Suprapubic skin (tissue), 4 donors: ENCODE data around the gene EML4. TPM values are rescaled to one million over a fixed set of nuclear protein-coding genes. Genes with fewer than 3 reads are reported as not detected.

Experiments
- DNase-seq, 2 donors: peaks; one replicate each; pipeline ENCODE4 v3.0.0-alpha.2; 2019; ENCODE audit warnings: low spot score in 2 of 2
- H3K27ac ChIP-seq: fragments of 200-600 bp; sonication (generic); one replicate; pipeline ENCODE4 v1.5.1; 2019
- H3K27me3 ChIP-seq: fragments of 200-600 bp; sonication (generic); one replicate; pipeline ENCODE4 v1.5.1; 2019
- H3K36me3 ChIP-seq: fragments of 200-600 bp; sonication (generic); one replicate; pipeline ENCODE4 v1.5.1; 2019
- H3K4me1 ChIP-seq: fragments of 200-600 bp; sonication (generic); one replicate; pipeline ENCODE4 v1.5.1; 2019
- H3K4me3 ChIP-seq: fragments of 200-600 bp; sonication (generic); one replicate; pipeline ENCODE4 v1.5.1; 2019; ENCODE audit warnings: mild to moderate bottlenecking
- H3K9me3 ChIP-seq: fragments of 200-600 bp; sonication (generic); one replicate; pipeline ENCODE4 v1.5.1; 2019
- CTCF ChIP-seq, 2 donors: fragments of 200-600 bp in 1 of 2; fragments of 450-650 bp in 1 of 2; sonication (generic) in 1 of 2; IDR thresholded peaks; one replicate each; pipeline ENCODE4 v1.5.1; 2016 to 2019; ENCODE audit warnings: antibody characterized with exemption in 2 of 2, mild to moderate bottlenecking in 1 of 2, moderate library complexity in 1 of 2
- EP300 ChIP-seq: sonication (generic); formaldehyde crosslinking; IDR thresholded peaks from one replicate; pipeline ENCODE4 v1.6.1; 2017; ENCODE audit warnings: antibody characterized with exemption
- POLR2A ChIP-seq, 2 donors: fragments of 450-650 bp; IDR thresholded peaks; one replicate each; pipeline ENCODE4 v1.6.1; 2017; ENCODE audit warnings: antibody characterized with exemption in 2 of 2, mild to moderate bottlenecking in 2 of 2, moderate library complexity in 2 of 2
- POLR2AphosphoS5 ChIP-seq, 3 donors: sonication (generic); formaldehyde crosslinking; IDR thresholded peaks; one replicate each; pipeline ENCODE4 v1.6.1; 2017; ENCODE audit warnings: antibody characterized with exemption in 3 of 3
- WGBS: methylation state at CpG from one replicate; pipeline ENCODE4 v1.1.5; 2018; 5-methylcytosine and 5-hydroxymethylcytosine counted together
- total RNA-seq, 4 donors: library from RNA; depleted of rRNA; stranded (reverse); fragments of >200 nt; gene quantifications; one replicate each; pipeline ENCODE4 v1.1.0, GENCODE V29; 2016

Gene EML4
- total RNA-seq, 4 donors from 2014 or later: 38.9 to 67.1 (median 43.3) TPM

GRCh38 chr2:42223067-42223854, 54.1 kb downstream of the EML4 start:
- Histone ChIP-seq H3K4me3 (no peak overlapping the region), H3K9me3 (no peaks in the 10 kb centered on the region), H3K4me1 (peaks cover 17% of the 10 kb centered on the region), H3K36me3 (no peaks in the 10 kb centered on the region), H3K27ac (no peak overlapping the region), H3K27me3 (no peaks in the 10 kb centered on the region)
- 71% methylated on average over 4 of the region's 4 CpGs for WGBS
- no peak for DNase-seq
- TF ChIP-seq POLR2A (IDR thresholded peaks at IDR 0.05) (no peak), EP300 (no peak), POLR2AphosphoS5 (IDR thresholded peaks at IDR 0.05) (no peak), CTCF (IDR thresholded peaks at IDR 0.05) (no peak)

DNA sequence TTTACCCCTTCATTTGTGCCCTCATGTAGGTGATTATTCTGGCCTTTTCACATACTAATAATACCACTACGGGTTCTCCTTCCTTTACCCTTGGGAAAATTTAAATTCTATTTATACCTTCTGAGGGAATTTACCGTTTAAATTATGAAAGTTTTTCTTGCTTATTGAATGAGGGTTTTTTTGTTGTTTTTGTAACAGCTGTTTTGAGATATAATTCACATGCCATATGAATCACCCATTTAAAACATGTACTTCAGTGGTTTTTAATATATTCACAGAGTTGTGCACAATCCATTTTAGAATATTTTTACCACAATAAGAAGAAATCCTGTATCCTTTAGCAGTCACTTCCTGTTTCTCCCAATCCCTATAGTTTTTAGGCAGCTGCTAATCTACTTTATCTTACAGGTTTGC, 54.7 kb downstream of the EML4 start:
- H3K9me3 ChIP-seq: no peaks in the 10 kb centered on the region
- H3K4me1 ChIP-seq: peaks cover 17% of the 10 kb centered on the region
- WGBS: 17% methylated on average over 2 of the region's 2 CpGs
- TF ChIP-seq EP300 (no peak), POLR2A (IDR thresholded peaks at IDR 0.05) (no peak), POLR2AphosphoS5 (IDR thresholded peaks at IDR 0.05) (no peak), CTCF (IDR thresholded peaks at IDR 0.05) (no peak)
- H3K27ac ChIP-seq: no peak overlapping the region
- no peak for DNase-seq
- H3K27me3 ChIP-seq: no peaks in the 10 kb centered on the region
- no peak overlapping the region for H3K4me3 ChIP-seq
- H3K36me3 ChIP-seq: no peaks in the 10 kb centered on the region

- 77% methylated on average over 4 of the region's 4 CpGs for WGBS
- no peaks in the 10 kb centered on the region for H3K9me3 ChIP-seq
These were observed 55.4 kb downstream of the EML4 start for GRCh38 chr2:42224422-42225067.

DNA sequence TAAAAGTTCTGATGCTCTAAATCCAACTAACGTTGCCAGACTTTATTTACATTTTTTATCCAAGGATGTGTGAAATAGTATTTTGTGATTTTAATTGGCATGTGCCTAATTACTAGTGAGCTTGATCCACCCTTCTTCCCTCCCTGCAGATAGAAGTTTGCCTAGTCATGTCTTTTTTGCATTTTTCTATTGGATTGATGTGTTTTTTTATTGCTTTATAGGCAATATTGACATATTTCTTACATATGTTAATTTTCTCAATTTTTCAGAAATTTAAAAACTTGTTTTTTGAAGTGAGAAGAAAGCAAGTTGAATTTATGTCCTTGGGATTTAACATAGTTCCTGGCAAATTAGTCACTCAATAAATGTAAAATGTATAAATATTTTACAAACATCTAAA, 56.4 kb downstream of the EML4 start:
- H3K9me3 ChIP-seq: no peaks in the 10 kb centered on the region
- peaks cover 17% of the 10 kb centered on the region for H3K4me1 ChIP-seq
- H3K27ac ChIP-seq: no peak overlapping the region
- no peak for DNase-seq
- H3K36me3 ChIP-seq: no peaks in the 10 kb centered on the region
- H3K4me3 ChIP-seq: no peak overlapping the region
- WGBS: 79% methylated on average over 1 of the region's 1 CpG
- no peaks in the 10 kb centered on the region for H3K27me3 ChIP-seq
- TF ChIP-seq POLR2AphosphoS5 (IDR thresholded peaks at IDR 0.05): no peak
- no peak for TF ChIP-seq EP300
- TF ChIP-seq POLR2A (IDR thresholded peaks at IDR 0.05): no peak
- no peak for TF ChIP-seq CTCF (IDR thresholded peaks at IDR 0.05)

More at GRCh38 chr2:42224422-42225067, 55.4 kb downstream of the EML4 start:
- DNase-seq: no peak
- Histone ChIP-seq H3K4me1 (peaks cover 17% of the 10 kb centered on the region), H3K36me3 (no peaks in the 10 kb centered on the region), H3K27ac (no peak overlapping the region), H3K27me3 (no peaks in the 10 kb centered on the region), H3K4me3 (no peak overlapping the region)
- no peak for TF ChIP-seq CTCF (IDR thresholded peaks at IDR 0.05)
- TF ChIP-seq EP300: no peak
- TF ChIP-seq POLR2A (IDR thresholded peaks at IDR 0.05): no peak
- no peak for TF ChIP-seq POLR2AphosphoS5 (IDR thresholded peaks at IDR 0.05)

DNA sequence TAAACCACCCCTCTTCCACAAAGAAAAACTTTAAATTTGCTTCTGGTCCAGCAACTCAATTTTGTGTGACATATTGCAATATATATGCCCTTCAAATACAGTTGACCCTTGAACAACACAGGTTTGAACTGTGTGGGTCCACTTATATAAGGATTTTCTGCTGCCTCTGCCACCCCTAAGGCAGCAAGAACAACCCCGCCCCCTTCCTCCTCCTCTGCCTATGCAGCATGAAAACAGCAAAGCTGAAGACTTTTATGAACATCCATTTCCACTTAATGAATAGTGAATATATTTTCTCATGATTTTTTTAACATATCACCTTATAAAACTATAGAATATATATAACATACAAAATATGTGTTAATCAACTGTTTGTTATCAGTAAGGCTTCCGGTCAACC, 58.3 kb downstream of the EML4 start:
- H3K4me3 ChIP-seq: no peak overlapping the region
- no peak overlapping the region for H3K27ac ChIP-seq
- no peak for DNase-seq
- 94% methylated on average over 2 of the region's 2 CpGs for WGBS
- no peaks in the 10 kb centered on the region for H3K36me3 ChIP-seq
- peaks cover 17% of the 10 kb centered on the region for H3K4me1 ChIP-seq
- H3K27me3 ChIP-seq: no peaks in the 10 kb centered on the region
- TF ChIP-seq POLR2A (IDR thresholded peaks at IDR 0.05) (no peak), POLR2AphosphoS5 (IDR thresholded peaks at IDR 0.05) (no peak), CTCF (IDR thresholded peaks at IDR 0.05) (no peak), EP300 (no peak)
- no peaks in the 10 kb centered on the region for H3K9me3 ChIP-seq
